Measurements from ENCODE around the gene C2orf69.

C2orf69 gene

GRCh38 chr2:199911052-199911876, at the start of gene C2orf69:
Gene C2orf69, plus strand, starts transcription at chr2:199911293. Its CDS starts 146 bp downstream, at chr2:199911439.
- peak; percentile 76 to 97 for DNase-seq (ENCODE audit: low read depth in 1 of 2, low spot score in 1 of 2)
- in situ Hi-C loops (cut with HindIII; ENCODE audit: low pct_unique_long_range_greater_than_20kb, low sequenced_read_pairs): no loop called here
- TF ChIP-seq JUND (IDR thresholded peaks at IDR 0.05; ENCODE audit: low read depth): no peak

- no peak for DNase-seq (ENCODE audit: low read depth in 1 of 2, low spot score in 1 of 2)
- no peak for TF ChIP-seq JUND (IDR thresholded peaks at IDR 0.05; ENCODE audit: low read depth)
- in situ Hi-C loops (cut with HindIII; ENCODE audit: low pct_unique_long_range_greater_than_20kb, low sequenced_read_pairs): no loop called here
Observed at GRCh38 chr2:199862788-199863187, 48.3 kb upstream of the C2orf69 start.

- in situ Hi-C loops (cut with HindIII; ENCODE audit: low pct_unique_long_range_greater_than_20kb, low sequenced_read_pairs): no loop called here
- DNase-seq (ENCODE audit: low read depth in 1 of 2, low spot score in 1 of 2): no peak
- TF ChIP-seq JUND (IDR thresholded peaks at IDR 0.05; ENCODE audit: low read depth): no peak
Observed at GRCh38 chr2:199865905-199866304, 45.2 kb upstream of the C2orf69 start.

- no peak for DNase-seq (ENCODE audit: low read depth in 1 of 2, low spot score in 1 of 2)
- no peak for TF ChIP-seq JUND (IDR thresholded peaks at IDR 0.05; ENCODE audit: low read depth)
- in situ Hi-C loops (cut with HindIII; ENCODE audit: low pct_unique_long_range_greater_than_20kb, low sequenced_read_pairs): no loop called here
Observed at GRCh38 chr2:199868431-199869226, 42.5 kb upstream of the C2orf69 start.

- DNase-seq (ENCODE audit: low read depth in 1 of 2, low spot score in 1 of 2): no peak
- in situ Hi-C loops (cut with HindIII; ENCODE audit: low pct_unique_long_range_greater_than_20kb, low sequenced_read_pairs): no loop called here
- no peak for TF ChIP-seq JUND (IDR thresholded peaks at IDR 0.05; ENCODE audit: low read depth)
Observed at GRCh38 chr2:199869227-199869541, 41.9 kb upstream of the C2orf69 start.

GRCh38 chr2:199869653-199870052, 41.4 kb upstream of the C2orf69 start:
- no peak for TF ChIP-seq JUND (IDR thresholded peaks at IDR 0.05; ENCODE audit: low read depth)
- in situ Hi-C loops (cut with HindIII; ENCODE audit: low pct_unique_long_range_greater_than_20kb, low sequenced_read_pairs): no loop called here

GRCh38 chr2:199870581-199870980, 40.5 kb upstream of the C2orf69 start:
- in situ Hi-C loops (cut with HindIII; ENCODE audit: low pct_unique_long_range_greater_than_20kb, low sequenced_read_pairs): no loop called here
- DNase-seq (ENCODE audit: low read depth in 1 of 2, low spot score in 1 of 2): no peak
- no peak for TF ChIP-seq JUND (IDR thresholded peaks at IDR 0.05; ENCODE audit: low read depth)

More at GRCh38 chr2:199869653-199870052, 41.4 kb upstream of the C2orf69 start:
- DNase-seq (ENCODE audit: low read depth in 1 of 2, low spot score in 1 of 2): no peak

- TF ChIP-seq JUND (IDR thresholded peaks at IDR 0.05; ENCODE audit: low read depth): no peak
- in situ Hi-C loops (cut with HindIII; ENCODE audit: low pct_unique_long_range_greater_than_20kb, low sequenced_read_pairs): no loop called here
- DNase-seq (ENCODE audit: low read depth in 1 of 2, low spot score in 1 of 2): no peak
Observed at GRCh38 chr2:199874209-199874608, 36.9 kb upstream of the C2orf69 start.

GRCh38 chr2:199875400-199875799, 35.7 kb upstream of the C2orf69 start:
- no peak for DNase-seq (ENCODE audit: low read depth in 1 of 2, low spot score in 1 of 2)
- no peak for TF ChIP-seq JUND (IDR thresholded peaks at IDR 0.05; ENCODE audit: low read depth)
- in situ Hi-C loops (cut with HindIII; ENCODE audit: low pct_unique_long_range_greater_than_20kb, low sequenced_read_pairs): no loop called here

GRCh38 chr2:199882667-199883066, 28.4 kb upstream of the C2orf69 start:
- TF ChIP-seq JUND (IDR thresholded peaks at IDR 0.05; ENCODE audit: low read depth): no peak
- in situ Hi-C loops (cut with HindIII; ENCODE audit: low pct_unique_long_range_greater_than_20kb, low sequenced_read_pairs): no loop called here
- no peak for DNase-seq (ENCODE audit: low read depth in 1 of 2, low spot score in 1 of 2)

GRCh38 chr2:199883474-199884212, 27.4 kb upstream of the C2orf69 start:
- DNase-seq (ENCODE audit: low read depth in 1 of 2, low spot score in 1 of 2): no peak
- in situ Hi-C loops (cut with HindIII; ENCODE audit: low pct_unique_long_range_greater_than_20kb, low sequenced_read_pairs): no loop called here
- no peak for TF ChIP-seq JUND (IDR thresholded peaks at IDR 0.05; ENCODE audit: low read depth)

GRCh38 chr2:199895406-199895805, 15.7 kb upstream of the C2orf69 start:
- no peak for DNase-seq (ENCODE audit: low read depth in 1 of 2, low spot score in 1 of 2)
- in situ Hi-C loops (cut with HindIII; ENCODE audit: low pct_unique_long_range_greater_than_20kb, low sequenced_read_pairs): no loop called here
- no peak for TF ChIP-seq JUND (IDR thresholded peaks at IDR 0.05; ENCODE audit: low read depth)
